Fibroblast of peridontal ligament (primary cell): Measurements from ENCODE around the gene TGFB1I1.
A peak's percentile ranks its signal among the peaks of the same experiment; 100 is the strongest.
"Not testable (repeated sequence)": the region's sequence is repeated elsewhere in the genome, so short reads cannot be mapped to it uniquely, and the experiment has no call there.

Source experiments
- DNase-seq: peaks from one replicate; pipeline ENCODE4 v3.0.0-alpha.2; 2010; ENCODE audit errors: extremely low read depth

TGFB1I1 gene

GRCh38 chr16:31487720-31488467 lies 15.9 kb downstream of the TGFB1I1 start:
- DNase-seq, result peak; percentile 21

- DNase-seq, result no peak
Observed at GRCh38 chr16:31488468-31489297, 16.7 kb downstream of the TGFB1I1 start.

GRCh38 chr16:31489298-31489564 lies 17.3 kb downstream of the TGFB1I1 start:
- DNase-seq, result no peak

GRCh38 chr16:31489616-31490584 lies 17.9 kb downstream of the TGFB1I1 start:
- no peak for DNase-seq

GRCh38 chr16:31491778-31492418 lies 19.9 kb downstream of the TGFB1I1 start:
- no peak for DNase-seq

- no peak for DNase-seq
Observed at GRCh38 chr16:31493506-31494125, 21.7 kb downstream of the TGFB1I1 start.

GRCh38 chr16:31496670-31497069 lies 24.7 kb downstream of the TGFB1I1 start:
- DNase-seq, result no peak

- DNase-seq, result no peak
Observed at GRCh38 chr16:31498493-31498892, 26.5 kb downstream of the TGFB1I1 start.

- DNase-seq, result no peak
Observed at GRCh38 chr16:31499928-31500327, 28.0 kb downstream of the TGFB1I1 start.

GRCh38 chr16:31501226-31501965 lies 29.4 kb downstream of the TGFB1I1 start:
- no peak for DNase-seq

GRCh38 chr16:31501966-31502348 lies 30.0 kb downstream of the TGFB1I1 start:
- DNase-seq, result no peak

GRCh38 chr16:31502981-31503380 lies 31.0 kb downstream of the TGFB1I1 start:
- peak; percentile 75 for DNase-seq

GRCh38 chr16:31503555-31503954 lies 31.6 kb downstream of the TGFB1I1 start:
- DNase-seq, result not testable (repeated sequence)

GRCh38 chr16:31504159-31504558 lies 32.2 kb downstream of the TGFB1I1 start:
- no peak for DNase-seq

- no peak for DNase-seq
Observed at GRCh38 chr16:31505483-31505882, 33.5 kb downstream of the TGFB1I1 start.

- DNase-seq, result no peak
Observed at GRCh38 chr16:31507617-31507928, 35.6 kb downstream of the TGFB1I1 start.

GRCh38 chr16:31507929-31508705 lies 36.2 kb downstream of the TGFB1I1 start, which contains the start of gene RUSF1:
RUSF1 (minus strand) TSS chr16:31508391; CDS start chr16:31508373, 18 bp downstream.
- DNase-seq, result peak; percentile 85

- peak; percentile 77 for DNase-seq
Observed at GRCh38 chr16:31508706-31509195, 36.8 kb downstream of the TGFB1I1 start.

- DNase-seq, result peak; percentile 92
Observed at GRCh38 chr16:31513126-31513525, 41.2 kb downstream of the TGFB1I1 start.

GRCh38 chr16:31513884-31514283 lies 41.9 kb downstream of the TGFB1I1 start:
- DNase-seq, result no peak
